Measurements from ENCODE around the gene PERCC1.

PERCC1 gene

GRCh38 chr16:1430759-1431496 is at the start of gene PERCC1:
Gene PERCC1 (plus strand): TSS chr16:1431078. CDS start chr16:1432594, 1,516 bp downstream.
- no peak for DNase-seq (ENCODE audit: extremely low read depth in 1 of 2, low read depth in 1 of 2)

GRCh38 chr16:1381612-1382406 is 49.1 kb upstream of the PERCC1 start:
- no peak for DNase-seq (ENCODE audit: extremely low read depth in 1 of 2, low read depth in 1 of 2)

- DNase-seq (ENCODE audit: extremely low read depth in 1 of 2, low read depth in 1 of 2), result no peak
These were observed 47.3 kb upstream of the PERCC1 start for GRCh38 chr16:1383556-1383955.

- DNase-seq (ENCODE audit: extremely low read depth in 1 of 2, low read depth in 1 of 2), result no peak
These were observed 45.6 kb upstream of the PERCC1 start for GRCh38 chr16:1385232-1385631.

GRCh38 chr16:1387331-1387730 is 43.5 kb upstream of the PERCC1 start:
- DNase-seq (ENCODE audit: extremely low read depth in 1 of 2, low read depth in 1 of 2), result no peak

- DNase-seq (ENCODE audit: extremely low read depth in 1 of 2, low read depth in 1 of 2), result no peak
These were observed 41.1 kb upstream of the PERCC1 start for GRCh38 chr16:1389762-1390161.

GRCh38 chr16:1390239-1390779 is 40.6 kb upstream of the PERCC1 start:
- DNase-seq (ENCODE audit: extremely low read depth in 1 of 2, low read depth in 1 of 2), result no peak

GRCh38 chr16:1392826-1393225 is 38.1 kb upstream of the PERCC1 start:
- DNase-seq (ENCODE audit: extremely low read depth in 1 of 2, low read depth in 1 of 2), result no peak

- no peak for DNase-seq (ENCODE audit: extremely low read depth in 1 of 2, low read depth in 1 of 2)
These were observed 37.2 kb upstream of the PERCC1 start for GRCh38 chr16:1393613-1394176.

- DNase-seq (ENCODE audit: extremely low read depth in 1 of 2, low read depth in 1 of 2), result no peak
These were observed 36.4 kb upstream of the PERCC1 start for GRCh38 chr16:1394367-1394951.

- DNase-seq (ENCODE audit: extremely low read depth in 1 of 2, low read depth in 1 of 2), result no peak
These were observed 35.3 kb upstream of the PERCC1 start for GRCh38 chr16:1395444-1396031.

GRCh38 chr16:1397779-1398178 is 33.1 kb upstream of the PERCC1 start:
- DNase-seq (ENCODE audit: extremely low read depth in 1 of 2, low read depth in 1 of 2), result no peak

GRCh38 chr16:1398351-1398750 is 32.5 kb upstream of the PERCC1 start:
- DNase-seq (ENCODE audit: extremely low read depth in 1 of 2, low read depth in 1 of 2), result no peak

GRCh38 chr16:1398826-1399581 is 31.9 kb upstream of the PERCC1 start:
- no peak for DNase-seq (ENCODE audit: extremely low read depth in 1 of 2, low read depth in 1 of 2)

- DNase-seq (ENCODE audit: extremely low read depth in 1 of 2, low read depth in 1 of 2), result no peak
These were observed 29.7 kb upstream of the PERCC1 start for GRCh38 chr16:1401061-1401757.

- DNase-seq (ENCODE audit: extremely low read depth in 1 of 2, low read depth in 1 of 2), result no peak
These were observed 29.1 kb upstream of the PERCC1 start for GRCh38 chr16:1401758-1402154.

GRCh38 chr16:1403036-1403435 is 27.8 kb upstream of the PERCC1 start:
- DNase-seq (ENCODE audit: extremely low read depth in 1 of 2, low read depth in 1 of 2), result no peak

- DNase-seq (ENCODE audit: extremely low read depth in 1 of 2, low read depth in 1 of 2), result no peak
These were observed 27.1 kb upstream of the PERCC1 start for GRCh38 chr16:1403733-1404132.

- no peak for DNase-seq (ENCODE audit: extremely low read depth in 1 of 2, low read depth in 1 of 2)
These were observed 23.1 kb upstream of the PERCC1 start for GRCh38 chr16:1407753-1408152.

All from activated CD8-positive, alpha-beta memory T cell treated with anti-CD3 and anti-CD28 coated beads for 1 hour (primary cell).